Glomerular visceral epithelial cell (primary cell): ENCODE measurements around the gene EXOC2.
"Not testable (repeated sequence)": the region's sequence is repeated elsewhere in the genome, so short reads cannot be mapped to it uniquely, and the experiment has no call there.

ENCODE experiments used
- DNase-seq: peaks from one replicate; pipeline ENCODE4 v3.0.0-alpha.2; 2016; ENCODE audit errors: extremely low spot score

The EXOC2 gene

DNA sequence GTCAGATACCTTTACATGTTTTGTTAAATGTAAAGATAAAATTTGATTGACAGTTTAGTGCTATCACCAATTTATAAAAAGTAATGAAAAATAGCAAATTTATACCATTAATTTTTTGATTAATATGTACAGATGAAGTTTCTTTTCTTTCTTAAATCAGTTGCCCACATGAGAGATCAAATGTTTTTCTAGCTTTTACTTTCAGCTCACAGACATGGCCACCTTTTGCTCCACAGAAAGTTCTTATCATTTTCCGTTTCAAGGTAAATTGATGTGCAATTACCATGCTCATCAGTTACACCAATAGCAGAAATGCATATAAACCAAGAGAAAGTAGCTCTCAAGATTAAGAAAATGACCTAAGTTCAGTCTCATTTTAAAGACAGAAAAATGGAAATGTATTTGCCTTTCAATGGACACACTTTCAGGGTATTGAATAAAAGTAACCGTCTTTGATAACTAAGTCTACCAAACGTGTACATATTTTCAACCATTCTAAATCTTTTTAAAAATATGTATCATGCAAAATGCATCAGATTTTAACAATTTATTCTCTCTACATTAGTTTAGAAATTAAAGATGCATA lies 16.6 kb upstream of the EXOC2 start:
- no peak for DNase-seq

DNA sequence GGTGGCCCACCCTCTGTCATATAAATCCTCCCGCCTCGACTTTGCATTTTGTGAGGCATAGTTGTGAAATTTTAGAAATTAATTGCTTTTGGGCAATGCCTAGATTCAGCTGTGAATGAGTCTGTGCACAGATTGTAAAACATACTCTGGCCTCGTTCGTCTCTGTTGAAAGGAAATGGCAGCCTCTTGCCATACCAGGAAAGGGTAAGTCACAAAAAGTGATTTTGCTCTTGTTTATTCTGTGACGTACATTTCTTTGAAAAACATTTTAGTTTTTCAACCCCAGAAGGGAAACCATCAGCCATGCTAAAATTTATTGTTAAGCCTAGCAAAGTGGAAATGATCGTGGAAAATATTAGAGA lies 15.3 kb upstream of the EXOC2 start:
- DNase-seq, result no peak

DNA sequence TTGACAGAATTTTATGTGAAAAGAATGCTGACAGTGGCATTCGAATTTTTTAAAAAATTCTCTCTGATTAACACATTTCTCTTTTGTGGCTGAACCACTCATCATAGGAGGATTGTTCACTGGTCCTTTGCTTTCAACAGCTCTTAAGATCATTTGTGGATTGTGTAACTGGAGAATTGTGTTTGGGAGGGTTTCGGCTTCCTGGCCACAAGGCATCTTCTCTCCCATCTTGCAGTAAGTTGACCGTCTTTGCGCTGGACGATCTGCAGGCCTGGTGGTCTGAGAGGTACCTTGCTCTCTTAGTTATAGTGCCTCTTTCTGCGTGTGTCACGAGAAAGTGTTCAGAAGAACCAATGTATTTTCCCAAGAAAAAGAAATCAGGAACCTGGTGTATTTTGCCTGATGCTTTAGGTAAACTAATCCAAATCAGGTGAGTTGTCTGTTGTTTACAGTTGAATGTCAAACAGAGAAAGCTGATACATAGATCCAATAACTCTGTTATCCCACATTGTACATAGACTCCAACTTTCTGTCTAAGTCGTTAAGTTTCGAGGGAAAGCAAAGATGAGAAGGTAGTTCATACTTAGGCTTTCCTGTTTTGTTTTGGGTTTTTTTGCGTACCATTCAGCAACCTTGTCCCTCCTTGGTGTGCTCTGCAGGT lies 14.8 kb upstream of the EXOC2 start:
- no peak for DNase-seq

DNA sequence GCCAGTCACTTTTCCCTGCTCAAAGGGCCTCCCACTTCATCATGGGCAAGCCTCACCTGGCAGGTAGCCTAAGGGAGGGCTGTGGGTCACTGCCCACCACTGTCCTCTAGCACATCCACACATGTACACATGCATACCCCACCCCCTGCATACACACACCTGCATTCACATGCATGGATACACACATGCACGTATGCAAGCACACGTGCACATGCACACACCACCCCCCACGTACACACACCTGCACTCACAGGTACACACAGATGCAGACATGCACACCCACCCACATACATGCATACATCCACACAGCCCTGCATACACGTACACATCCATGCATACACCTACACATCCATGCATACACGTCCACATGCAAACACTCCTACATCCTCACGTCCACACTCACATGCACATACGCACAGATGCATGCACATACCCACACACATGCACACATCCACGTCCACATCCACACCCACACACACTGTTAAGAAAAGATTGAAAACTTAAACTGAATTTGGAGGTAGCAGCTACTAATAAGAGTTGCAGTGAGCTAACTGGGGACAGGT lies 14.0 kb upstream of the EXOC2 start:
- no peak for DNase-seq

DNA sequence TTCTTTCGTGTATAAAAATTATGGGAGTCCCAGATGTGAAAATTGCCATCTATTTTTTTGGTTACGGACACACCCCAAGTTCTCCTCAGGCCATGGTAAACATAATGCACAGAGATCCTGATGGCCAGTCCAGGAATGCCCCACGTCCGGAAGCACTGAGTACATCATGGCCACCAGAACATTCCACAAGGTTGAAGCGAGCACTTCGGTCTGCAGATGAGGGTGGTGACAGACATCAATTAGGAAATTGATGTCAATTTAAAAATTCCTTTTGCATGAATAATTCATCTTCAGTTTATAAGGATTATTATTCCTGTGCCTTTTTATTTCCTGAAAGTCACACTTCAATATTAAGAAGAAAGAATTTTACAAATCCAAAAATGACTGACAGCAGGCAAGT lies 13.2 kb upstream of the EXOC2 start:
- DNase-seq, result no peak

DNA sequence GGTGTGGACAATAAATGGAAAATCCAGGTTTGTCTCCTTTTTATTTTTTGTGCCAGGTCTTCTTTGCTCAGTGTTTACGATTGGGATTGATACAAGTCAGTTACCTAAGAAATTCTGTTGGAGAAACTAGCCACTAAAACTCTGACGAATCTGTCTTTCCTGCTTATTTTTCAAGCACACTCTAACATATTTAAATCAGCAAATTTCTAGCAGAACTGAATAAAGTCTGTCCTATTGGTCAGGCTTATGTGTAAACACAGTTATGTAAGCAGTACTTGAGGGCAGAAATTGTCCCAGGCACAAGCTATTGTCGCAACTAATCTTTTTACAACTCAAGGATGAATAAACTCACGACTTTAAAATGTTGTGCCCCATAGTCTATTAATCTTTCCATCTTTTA lies 12.1 kb upstream of the EXOC2 start:
- DNase-seq, result no peak

DNA sequence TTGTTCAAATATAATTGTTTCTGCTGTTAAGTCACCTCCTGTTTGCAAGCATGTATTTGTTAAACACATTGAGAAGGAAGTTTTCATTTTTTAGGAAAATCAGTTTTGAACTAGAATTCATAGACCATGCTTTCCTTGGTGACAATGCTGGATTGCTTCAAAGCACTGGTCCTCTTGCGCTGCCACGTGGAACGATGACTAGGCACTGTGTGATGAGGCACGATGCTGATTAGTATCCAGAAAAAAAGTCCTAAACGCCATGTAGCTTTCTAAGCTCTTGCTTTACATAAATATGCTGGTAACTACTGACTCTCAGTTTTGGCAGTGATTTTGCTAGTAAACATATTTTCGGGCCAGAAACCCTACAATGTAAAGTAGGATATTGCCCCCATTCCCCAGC lies 11.1 kb upstream of the EXOC2 start:
- no peak for DNase-seq

DNA sequence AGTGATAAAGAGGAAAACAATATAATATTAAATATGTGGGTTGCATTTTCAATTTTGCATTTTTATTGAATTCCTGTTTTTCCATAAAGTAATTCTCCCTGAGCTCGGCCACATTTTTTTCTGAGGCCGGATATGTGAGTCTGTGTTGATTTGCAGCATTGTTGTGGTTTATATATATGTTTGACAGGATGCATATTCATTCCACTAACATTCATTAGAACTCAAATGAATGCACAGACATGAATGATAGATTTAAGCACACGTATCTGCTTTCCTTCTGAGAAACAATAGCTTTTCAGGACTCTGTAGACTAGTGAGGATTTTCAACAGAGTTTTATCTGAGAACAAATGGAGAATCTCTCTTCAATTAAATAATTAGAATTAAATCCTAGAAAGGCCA lies 10.6 kb upstream of the EXOC2 start:
- no peak for DNase-seq

DNA sequence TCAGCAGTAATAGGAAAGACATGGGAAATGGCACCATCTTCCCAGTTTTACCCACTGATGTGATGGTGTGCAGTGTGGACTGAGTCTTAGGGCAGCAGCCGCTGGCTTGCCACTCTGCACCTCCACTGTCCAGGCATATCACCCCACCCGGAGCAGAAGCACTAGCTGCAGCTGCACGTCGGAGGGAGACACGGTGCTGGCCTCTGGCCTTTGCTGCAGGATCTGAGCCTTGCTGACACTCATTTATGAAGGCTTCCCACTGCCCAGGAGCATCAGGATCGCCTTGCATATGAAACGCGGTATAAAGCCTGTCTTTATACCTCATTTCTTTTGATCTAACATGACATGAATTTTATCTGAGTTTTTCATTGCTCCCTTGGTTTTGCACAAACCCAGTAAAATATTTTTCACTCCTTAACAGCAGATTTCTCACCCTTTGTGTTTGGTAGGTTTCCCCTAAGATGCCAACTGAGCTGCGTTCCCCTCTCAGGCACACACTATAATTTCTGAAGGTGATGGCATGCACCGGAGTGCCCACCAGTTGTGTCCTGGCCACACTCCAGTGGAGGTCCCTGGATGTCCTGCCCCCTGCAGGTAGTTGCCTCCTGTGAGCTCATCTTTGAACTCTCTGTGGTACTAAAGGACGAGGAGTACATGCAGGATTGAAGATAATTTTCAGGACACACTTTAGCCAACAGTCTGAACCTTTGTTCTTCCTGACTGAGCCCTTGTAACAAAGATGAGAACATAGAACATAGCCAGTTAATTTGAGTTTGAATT lies 9.0 kb upstream of the EXOC2 start:
- no peak for DNase-seq

DNA sequence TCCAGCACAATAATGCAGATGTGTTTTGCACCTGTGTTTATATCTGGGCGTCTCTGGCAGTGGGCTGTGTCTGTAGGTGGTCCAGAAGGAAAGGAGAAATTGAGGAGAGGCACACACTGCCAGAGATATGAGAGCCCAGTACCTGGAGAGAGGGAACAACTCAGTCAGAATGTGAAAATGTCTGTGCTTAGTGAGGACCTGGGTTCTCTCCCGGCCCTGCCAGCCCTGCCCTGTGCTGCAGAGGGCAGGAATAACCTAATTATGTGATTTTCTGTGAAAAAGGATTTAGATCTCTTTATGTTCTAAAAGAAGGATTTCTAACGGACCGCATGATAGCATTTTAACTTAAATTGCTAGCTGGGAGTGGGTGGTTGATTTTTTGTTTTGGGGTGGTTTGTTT lies 8.3 kb upstream of the EXOC2 start:
- DNase-seq, result no peak

DNA sequence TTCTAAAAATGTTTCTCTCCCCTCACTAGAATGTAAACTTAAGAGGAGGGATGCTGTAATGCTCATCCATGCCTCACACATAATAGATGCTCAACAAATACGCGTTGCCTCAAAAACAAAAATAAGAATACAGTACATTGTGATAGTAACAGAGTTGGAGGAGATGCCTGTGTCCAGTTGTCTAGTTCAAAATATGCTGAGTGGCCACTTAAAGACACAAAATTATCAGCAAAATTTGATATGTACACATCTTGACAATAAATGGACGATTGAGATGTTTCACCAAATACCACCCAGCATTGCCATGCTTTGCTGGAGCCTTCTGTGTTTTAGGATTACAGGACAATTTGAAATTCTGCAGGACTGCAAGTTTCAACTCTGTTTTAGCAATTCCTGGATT lies 7.6 kb upstream of the EXOC2 start:
- no peak for DNase-seq

DNA sequence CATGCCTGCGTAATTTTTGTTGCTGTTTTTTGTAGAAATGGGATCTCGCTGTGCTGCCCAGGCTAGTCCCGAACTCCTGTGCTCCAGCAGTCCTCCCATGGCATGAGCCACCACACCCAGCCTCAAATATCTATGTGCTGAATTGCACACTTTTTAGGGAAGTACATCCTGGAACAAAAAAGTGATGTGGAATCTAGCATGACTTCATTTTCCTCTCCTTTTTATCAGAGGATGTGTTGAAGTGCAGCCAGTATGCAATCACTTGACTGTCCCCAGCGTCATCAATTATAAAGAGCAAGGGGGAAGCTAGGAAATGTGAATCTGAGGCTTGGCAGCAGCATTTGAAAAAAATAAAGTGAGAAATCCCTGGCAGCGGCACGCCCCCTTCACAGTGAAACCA lies 6.4 kb upstream of the EXOC2 start:
- no peak for DNase-seq

DNA sequence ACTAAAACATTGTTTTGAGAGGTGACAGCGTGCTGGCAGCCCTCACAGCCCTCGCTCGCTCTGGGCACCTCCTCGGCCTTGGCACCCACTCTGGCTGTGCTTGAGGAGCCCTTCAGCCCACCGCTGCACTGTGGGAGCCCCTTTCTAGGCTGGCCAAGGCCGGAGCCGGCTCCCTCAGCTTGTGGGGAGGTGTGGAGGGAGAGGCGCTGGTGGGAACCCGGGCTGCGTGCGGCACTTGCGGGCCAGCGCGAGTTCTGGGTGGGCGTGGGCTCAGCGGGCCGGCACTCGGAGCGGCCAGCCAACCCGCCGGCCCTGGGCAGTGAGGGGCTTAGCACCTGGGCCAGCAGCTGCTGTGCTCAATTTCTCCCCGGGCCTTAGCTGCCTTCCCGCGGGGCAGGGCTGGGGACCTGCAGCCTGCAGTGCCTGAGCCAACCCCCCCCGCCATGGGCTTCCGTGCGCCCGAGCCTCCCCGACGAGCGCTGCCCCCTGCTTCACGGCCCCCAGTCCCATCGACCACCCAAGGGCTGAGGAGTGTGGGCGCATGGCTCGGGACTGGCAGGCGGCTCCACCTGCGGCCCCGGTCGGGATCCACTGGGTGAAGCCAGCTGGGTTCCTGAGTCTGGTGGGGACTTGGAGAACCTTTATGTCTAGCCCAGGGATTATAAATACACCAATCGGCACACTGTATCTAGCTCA lies 1.6 kb upstream of the EXOC2 start:
- not testable (repeated sequence) for DNase-seq

DNA sequence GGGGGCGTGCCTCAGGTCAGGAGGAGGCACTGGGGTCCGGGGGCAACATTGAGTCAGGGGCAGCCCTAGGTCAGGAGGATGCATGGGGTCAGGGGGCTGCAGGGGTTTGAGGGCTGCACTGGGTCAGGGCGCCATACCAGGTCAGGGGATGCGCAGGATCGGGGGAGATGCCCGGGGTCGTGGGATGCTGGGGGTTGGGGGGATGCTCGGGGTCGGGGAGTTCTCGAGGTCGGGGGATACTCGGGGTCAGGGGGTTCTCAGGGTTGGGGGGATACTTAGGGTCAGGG lies 727 bp upstream of the EXOC2 start:
- no peak for DNase-seq

DNA sequence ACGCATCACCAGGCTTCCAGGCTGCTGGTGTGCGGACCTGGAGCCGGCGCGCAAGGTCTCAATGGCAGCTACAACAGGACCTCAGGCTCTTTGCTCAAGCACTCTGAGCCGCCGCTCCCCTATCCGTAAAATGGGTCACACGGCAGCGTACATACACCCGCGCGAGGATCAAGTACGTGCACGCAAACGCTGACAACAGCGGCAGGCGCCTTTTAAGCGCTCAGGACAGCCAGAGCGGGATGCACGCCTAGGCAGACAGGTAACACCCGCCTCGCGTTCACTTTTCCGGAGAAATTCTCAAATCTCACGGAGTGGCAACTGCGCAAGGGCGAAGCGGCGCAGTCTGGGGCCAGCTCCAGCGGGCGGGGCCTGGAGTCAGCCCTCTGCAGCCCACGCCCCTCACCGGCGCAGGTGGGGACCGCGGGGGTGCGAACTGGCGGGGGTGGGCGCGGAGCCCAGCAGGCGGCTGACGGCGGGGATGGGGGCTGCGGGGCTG lies 535 bp downstream of the EXOC2 start:
- DNase-seq, result peak; percentile 56

DNA sequence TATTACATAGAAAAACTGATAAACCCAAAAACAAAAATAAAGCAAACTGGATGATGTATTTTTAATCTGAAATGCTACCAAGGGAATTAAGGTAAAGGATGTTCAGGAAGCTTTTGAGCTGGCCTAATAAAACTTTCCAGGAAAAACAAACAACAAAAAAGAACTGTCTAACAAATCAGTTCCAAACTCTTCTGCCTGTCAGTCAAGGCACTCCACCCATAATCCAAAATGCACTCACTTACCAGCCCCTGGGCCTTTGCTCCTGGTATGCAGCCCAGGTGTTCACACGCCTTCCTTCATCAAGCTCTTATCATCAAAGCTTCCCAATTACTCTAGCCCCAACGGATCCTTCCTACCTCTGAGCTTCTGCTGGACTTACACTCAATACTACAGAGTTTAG lies 3.7 kb downstream of the EXOC2 start:
- DNase-seq, result no peak

DNA sequence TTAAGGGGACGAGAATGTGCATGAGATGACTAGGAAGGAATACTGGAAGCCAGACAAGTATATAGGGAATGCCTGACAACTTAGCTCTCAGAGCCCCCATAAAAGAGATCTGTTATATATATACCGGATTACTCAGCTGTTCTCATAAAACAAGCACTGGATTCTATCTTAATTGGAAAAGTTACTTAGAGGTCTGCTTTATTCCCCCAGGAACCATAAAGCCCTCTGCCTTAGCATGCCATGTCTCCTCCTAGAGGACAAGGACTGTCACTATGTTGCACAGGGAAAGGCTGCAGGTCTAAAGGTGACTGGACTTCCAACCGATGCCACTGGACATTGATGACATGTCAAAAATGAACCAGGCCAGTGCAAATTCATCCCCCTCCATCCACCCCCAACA lies 6.4 kb downstream of the EXOC2 start:
- DNase-seq, result no peak

DNA sequence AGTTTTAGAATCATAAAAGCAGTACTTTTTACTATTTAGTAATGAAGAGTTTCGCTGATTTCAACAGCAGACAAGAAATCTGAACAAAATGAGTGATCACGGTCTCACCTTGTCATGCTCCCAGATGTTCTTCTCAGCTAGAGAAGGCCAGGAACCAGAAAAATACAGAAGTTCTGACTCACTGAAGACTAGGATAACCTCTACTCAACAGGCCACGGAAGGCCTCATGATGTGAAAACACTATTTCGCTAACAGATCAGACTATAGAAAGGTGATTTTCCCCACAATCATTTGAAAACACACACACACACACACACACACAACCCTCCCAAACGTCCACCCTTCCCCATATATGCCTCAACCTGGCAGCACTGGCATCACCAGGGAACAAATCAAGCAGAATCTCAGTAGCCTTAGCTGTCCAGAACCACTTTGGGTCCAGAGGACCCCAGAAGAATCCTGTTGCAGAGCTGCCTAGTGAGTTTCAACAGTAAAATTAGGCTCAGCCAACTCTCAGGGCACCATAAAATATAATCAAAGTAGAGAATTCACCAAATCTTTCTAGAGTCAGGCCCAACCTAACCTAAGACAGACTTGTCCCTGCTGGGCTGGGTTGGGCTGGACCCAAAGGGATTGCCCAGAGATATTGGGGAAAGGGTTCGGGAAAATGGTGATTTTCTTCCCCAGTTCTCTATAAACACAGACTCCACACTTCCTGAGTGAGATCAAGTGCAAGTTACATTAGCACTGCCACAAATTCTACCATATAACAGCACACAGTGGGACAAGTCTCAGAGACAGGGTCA lies 7.9 kb downstream of the EXOC2 start:
- DNase-seq, result peak; percentile 33

DNA sequence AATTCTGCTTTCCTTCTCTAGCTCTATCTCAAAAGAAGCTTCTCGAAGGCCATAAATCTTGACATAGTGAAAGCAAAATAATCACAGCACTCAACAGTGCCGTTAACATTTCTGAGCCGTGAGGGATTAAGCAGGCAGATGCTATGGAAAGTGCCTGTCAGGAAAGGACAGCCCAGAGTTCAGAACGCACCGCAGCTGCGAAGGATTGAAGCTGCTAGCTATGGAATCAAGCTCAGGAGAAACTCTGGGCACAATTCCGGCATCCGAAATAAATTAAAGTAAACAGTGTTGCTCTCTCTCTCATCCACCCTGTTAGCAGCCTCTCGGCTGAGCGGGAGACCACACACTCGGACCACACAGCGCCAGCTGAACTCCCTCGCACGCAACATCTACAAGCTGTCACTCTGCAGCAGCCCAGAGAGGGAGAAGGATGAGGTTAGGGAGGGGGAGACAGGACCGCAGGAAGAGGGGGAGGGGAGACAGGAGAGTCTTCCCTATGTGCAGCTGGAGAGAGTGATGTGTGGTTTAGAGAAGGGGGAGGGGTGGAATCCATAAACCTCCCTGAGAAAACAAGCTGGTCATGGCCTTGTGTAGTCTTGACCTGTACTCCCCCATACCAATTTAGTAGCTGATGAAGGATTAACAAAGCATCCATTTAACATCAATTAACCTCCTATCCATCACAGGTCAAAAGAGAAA lies 9.0 kb downstream of the EXOC2 start:
- peak; percentile 35 for DNase-seq

DNA sequence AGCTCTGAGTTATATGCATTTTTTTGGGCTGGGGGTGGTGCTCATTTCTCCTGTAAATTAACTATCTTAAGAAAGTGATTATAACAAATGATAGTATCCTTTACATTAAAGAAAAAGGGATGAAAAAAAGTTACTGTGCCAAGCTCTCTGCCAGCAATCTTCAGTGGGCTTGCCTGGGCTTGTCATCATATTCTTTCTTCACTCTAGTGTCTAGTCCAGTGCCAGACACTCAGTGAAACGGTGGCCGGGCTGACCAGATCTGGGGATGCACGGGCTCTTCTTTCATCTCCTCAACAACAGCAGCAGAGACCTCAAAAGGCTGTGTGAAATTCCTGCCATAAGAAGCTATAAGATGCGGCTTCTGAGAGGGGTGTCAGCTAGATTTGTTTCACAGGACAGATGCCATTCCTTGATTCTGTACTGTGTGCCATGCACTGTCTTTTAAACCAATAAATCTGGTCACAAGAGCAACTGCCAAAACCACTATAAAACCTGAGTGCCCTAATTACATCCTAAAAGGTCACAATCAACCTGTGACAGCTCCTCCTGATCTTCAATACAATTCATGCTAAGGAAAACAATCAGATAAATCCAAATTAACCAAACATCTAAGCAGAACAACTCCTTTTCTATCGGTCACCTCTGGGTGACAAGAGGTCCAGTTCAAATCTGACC lies 12.1 kb downstream of the EXOC2 start:
- no peak for DNase-seq
